CD14-positive monocyte (primary cell): ENCODE results near the gene SUGT1. TPM values are rescaled to one million over a fixed set of nuclear protein-coding genes. Genes with fewer than 3 reads are reported as not detected.
A peak's percentile ranks its signal among the peaks of the same experiment; 100 is the strongest.

Experiments used
- DNase-seq, 3 donors: peaks; one replicate each; pipeline ENCODE4 v3.0.0-alpha.2; 2011 to 2022
- H2AFZ ChIP-seq: 2 replicates; pipeline ENCODE4 v1.6.0; 2012; ENCODE audit warnings: mild to moderate bottlenecking, low read depth, low read length, inconsistent platforms; ENCODE audit not compliant: insufficient read depth, poor library complexity, severe bottlenecking
- H3K27ac ChIP-seq, 2 donors: 1 replicate in 1 of 2; 2 replicates in 1 of 2; pipeline ENCODE4 v1.5.1; 2012 to 2013; ENCODE audit warnings: low read length in 2 of 2, control low read depth in 1 of 2, inconsistent platforms in 1 of 2, low read depth in 1 of 2, mild to moderate bottlenecking in 1 of 2
- H3K27me3 ChIP-seq, 2 donors: one replicate each; pipeline versions ENCODE4 v1.6.0 to v1.6.1; 2011 to 2013; ENCODE audit warnings: low read length in 2 of 2; ENCODE audit not compliant: control insufficient read depth in 2 of 2, insufficient read depth in 2 of 2
- H3K36me3 ChIP-seq, 2 donors: replicated peaks in 1 of 2; 1 replicate in 1 of 2; 2 replicates in 1 of 2; pipeline versions ENCODE4 v1.5.1 to v1.6.1; 2012 to 2013; ENCODE audit warnings: low read length in 2 of 2, control low read depth in 1 of 2, inconsistent platforms in 1 of 2, mild to moderate bottlenecking in 1 of 2; ENCODE audit not compliant: insufficient read depth in 2 of 2, control insufficient read depth in 1 of 2
- H3K4me1 ChIP-seq, 2 donors: 1 replicate in 1 of 2; 2 replicates in 1 of 2; pipeline versions ENCODE4 v1.5.1 to v1.6.1; 2012 to 2013; ENCODE audit warnings: low read length in 2 of 2, control low read depth in 1 of 2, inconsistent platforms in 1 of 2, mild to moderate bottlenecking in 1 of 2, moderate library complexity in 1 of 2; ENCODE audit not compliant: insufficient read depth in 2 of 2, control insufficient read depth in 1 of 2
- H3K4me2 ChIP-seq: replicated peaks from 2 replicates; pipeline ENCODE3; 2012; ENCODE audit warnings: low read length, moderate library complexity, mild to moderate bottlenecking; ENCODE audit not compliant: poor library complexity, severe bottlenecking; ENCODE audit errors: extremely low read depth
- H3K4me3 ChIP-seq, 3 experiments: fragments of 200-600 bp in 1 of 3; sonication (generic) in 1 of 3; replicated peaks in 1 of 3; 1 replicate in 2 of 3; 2 replicates in 1 of 3; pipeline ENCODE4 v1.5.1; 2011 to 2013; ENCODE audit warnings: low read length in 3 of 3, mild to moderate bottlenecking in 3 of 3, control low read depth in 2 of 3, low read depth in 2 of 3, inconsistent platforms in 1 of 3, moderate library complexity in 1 of 3
- H3K79me2 ChIP-seq: 2 replicates; pipeline ENCODE4 v1.6.0; 2012; ENCODE audit warnings: mild to moderate bottlenecking, control low read depth, inconsistent platforms, low read length, moderate library complexity; ENCODE audit not compliant: insufficient read depth
- H3K9ac ChIP-seq: 2 replicates; pipeline ENCODE4 v1.6.0; 2017; ENCODE audit warnings: low read length, mild to moderate bottlenecking; ENCODE audit not compliant: insufficient read depth, poor library complexity, severe bottlenecking
- H3K9me3 ChIP-seq, 2 donors: replicated peaks in 1 of 2; 1 replicate in 1 of 2; 2 replicates in 1 of 2; pipeline versions ENCODE4 v1.5.1 to v1.6.1; 2012 to 2013; ENCODE audit warnings: low read length in 2 of 2, control low read depth in 1 of 2; ENCODE audit not compliant: control insufficient read depth in 1 of 2, insufficient read depth in 1 of 2
- H4K20me1 ChIP-seq: 2 replicates; pipeline ENCODE4 v1.6.0; 2012; ENCODE audit warnings: mild to moderate bottlenecking, low read length, control low read depth, moderate library complexity; ENCODE audit not compliant: insufficient read depth
- H3K27ac Mint-ChIP-seq, 7 donors: one replicate each; pipeline ENCODE4 v1.8.0; 2020; ENCODE audit warnings: mild to moderate bottlenecking in 7 of 7, mixed read lengths in 7 of 7, moderate library complexity in 6 of 7, inconsistent platforms in 2 of 7
- H3K27me3 Mint-ChIP-seq, 3 donors: one replicate each; pipeline ENCODE4 v1.8.0; 2021 to 2022; ENCODE audit warnings: low read depth in 3 of 3, mild to moderate bottlenecking in 3 of 3, mixed read lengths in 3 of 3, moderate library complexity in 3 of 3, inconsistent platforms in 1 of 3
- H3K36me3 Mint-ChIP-seq, 2 donors: one replicate each; pipeline ENCODE4 v1.8.0; 2020; ENCODE audit warnings: mixed read lengths in 2 of 2, inconsistent platforms in 1 of 2, mild to moderate bottlenecking in 1 of 2
- H3K4me1 Mint-ChIP-seq: one replicate; pipeline ENCODE4 v1.8.0; 2020; ENCODE audit warnings: mild to moderate bottlenecking, mixed read lengths
- H3K4me3 Mint-ChIP-seq, 2 donors: one replicate each; pipeline ENCODE4 v1.8.0; 2020; ENCODE audit warnings: mild to moderate bottlenecking in 2 of 2, mixed read lengths in 2 of 2, moderate library complexity in 1 of 2
- H3K9me3 Mint-ChIP-seq, 7 donors: one replicate each; pipeline ENCODE4 v1.8.0; 2020 to 2022; ENCODE audit warnings: mixed read lengths in 7 of 7, mild to moderate bottlenecking in 6 of 7, moderate library complexity in 6 of 7, inconsistent platforms in 2 of 7
- CTCF ChIP-seq: fragments of 200-600 bp; IDR thresholded peaks from one replicate; pipeline ENCODE4 v1.8.0; 2022; ENCODE audit warnings: antibody characterized with exemption, mild to moderate bottlenecking
- WGBS: methylation state at CpG from one replicate; pipeline ENCODE4 v1.1.5; 2013; ENCODE audit warnings: missing lambda C conversion rate; ENCODE audit not compliant: insufficient coverage; 5-methylcytosine and 5-hydroxymethylcytosine counted together
- intact Hi-C, 2 donors: fragments of 100-400 bp; cut with micrococcal nuclease; formaldehyde crosslinking; loops; one replicate each; pipeline versions ENCODE4 v1.15.0 to v1.15.1; 2023
- polyA plus RNA-seq, 3 donors: library from polyadenylated mRNA; depleted of rRNA in 1 of 3; unstranded in 2 of 3; stranded (reverse) in 1 of 3; fragments of 300-500 nt in 2 of 3; fragments of >200 nt in 1 of 3; fragmentation: Illumina TruSeq in 2 of 3; gene quantifications; 1 replicate in 2 of 3; 2 replicates in 1 of 3; pipeline ENCODE4 v1.2.3, GENCODE V29; 2012 to 2021

Gene SUGT1
- polyA plus RNA-seq, 3 donors: 18.1 to 40.1 (median 37.7) TPM

- Histone ChIP-seq H3K79me2 (no peaks in the 10 kb centered on the region), H3K27me3 (no peaks in the 10 kb centered on the region), H3K4me2 (no peak overlapping the region), H3K4me3 (no peak overlapping the region), H3K27ac (no peak overlapping the region), H4K20me1 (no peaks in the 10 kb centered on the region), H3K4me1 (no peaks in the 10 kb centered on the region), H3K9me3 (no peaks in the 10 kb centered on the region), H3K9ac (no peak overlapping the region), H3K36me3 (peaks cover 84 to 98% of the 10 kb centered on the region in 2 donors), H2AFZ (no peak overlapping the region)
- Mint-ChIP-seq H3K27me3 (peaks cover 0 to 2% (median 0%) of the 10 kb centered on the region in 3 donors), H3K4me1 (no peaks in the 10 kb centered on the region), H3K36me3 (peaks cover 75 to 86% of the 10 kb centered on the region in 2 donors), H3K27ac (no peak overlapping the region), H3K9me3 (no peaks in the 10 kb centered on the region), H3K4me3 (no peak overlapping the region)
- intact Hi-C loops: no loop called here
- 100% methylated on average over 1 of the region's 4 CpGs for WGBS
- no peak for DNase-seq
- TF ChIP-seq CTCF: no peak
Observed at GRCh38 chr13:52664272-52664671, 11.6 kb downstream of the SUGT1 start.

DNA sequence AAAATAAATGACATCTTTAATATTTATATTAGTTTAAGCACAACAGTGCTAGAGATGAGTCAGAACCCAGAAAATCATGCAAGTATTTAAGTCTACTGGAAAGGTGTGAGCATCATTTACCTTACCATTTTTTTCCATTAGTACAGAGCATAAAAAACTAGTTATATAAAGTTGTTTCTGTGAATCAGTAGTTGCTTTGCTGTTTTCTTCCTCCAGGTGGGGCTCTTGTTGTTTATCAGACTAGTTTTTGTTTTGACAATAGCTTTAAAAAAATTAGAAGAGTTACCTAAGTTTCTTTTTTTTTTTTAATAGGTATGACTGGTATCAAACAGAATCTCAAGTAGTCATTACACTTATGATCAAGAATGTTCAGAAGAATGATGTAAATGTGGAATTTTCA lies 12.7 kb downstream of the SUGT1 start:
- H3K9me3 ChIP-seq: no peaks in the 10 kb centered on the region
- Mint-ChIP-seq H3K9me3 (no peaks in the 10 kb centered on the region), H3K4me3 (no peak overlapping the region), H3K4me1 (no peaks in the 10 kb centered on the region), H3K27me3 (no peaks in the 10 kb centered on the region), H3K27ac (no peak overlapping the region), H3K36me3 (peaks cover 71 to 85% of the 10 kb centered on the region in 2 donors)
- DNase-seq: peak in 2 of 3 donors; percentile 0 to 10
- no peak overlapping the region for H2AFZ ChIP-seq
- peaks cover 82 to 100% of the 10 kb centered on the region in 2 donors for H3K36me3 ChIP-seq
- no peaks in the 10 kb centered on the region for H4K20me1 ChIP-seq
- H3K27ac ChIP-seq: no peak overlapping the region
- H3K4me3 ChIP-seq: no peak overlapping the region
- no peak overlapping the region for H3K9ac ChIP-seq
- peak; percentile 46 for TF ChIP-seq CTCF
- no peaks in the 10 kb centered on the region for H3K27me3 ChIP-seq
- no peak overlapping the region for H3K4me2 ChIP-seq
- intact Hi-C loops: no loop called here
- no peaks in the 10 kb centered on the region for H3K4me1 ChIP-seq
- no peaks in the 10 kb centered on the region for H3K79me2 ChIP-seq
